Neutrophil (primary cell): ENCODE data around the gene NEMF.

Experiments used
- H3K27ac ChIP-seq: fragments of 200-600 bp; sonication (generic); 2 replicates; pipeline ENCODE4 v1.5.1; 2016; ENCODE audit warnings: mild to moderate bottlenecking, moderate library complexity
- H3K27me3 ChIP-seq: fragments of 200-600 bp; sonication (generic); 2 replicates; pipeline ENCODE4 v1.6.0; 2016; ENCODE audit warnings: mild to moderate bottlenecking
- H3K36me3 ChIP-seq: fragments of 200-600 bp; sonication (generic); 2 replicates; pipeline ENCODE4 v1.5.1; 2017
- H3K4me1 ChIP-seq, 2 experiments: fragments of 200-600 bp in 1 of 2; sonication (generic) in 1 of 2; 1 replicate in 1 of 2; 2 replicates in 1 of 2; pipeline versions ENCODE4 v1.5.1 to v1.6.1; 2013 to 2016; ENCODE audit warnings: low read depth in 1 of 2, low read length in 1 of 2, mild to moderate bottlenecking in 1 of 2, moderate library complexity in 1 of 2; ENCODE audit not compliant: control insufficient read depth in 1 of 2, insufficient read depth in 1 of 2
- H3K4me3 ChIP-seq, 2 experiments: fragments of 200-600 bp in 1 of 2; sonication (generic) in 1 of 2; 1 replicate in 1 of 2; 2 replicates in 1 of 2; pipeline ENCODE4 v1.5.1; 2013 to 2016; ENCODE audit warnings: low read depth in 1 of 2, low read length in 1 of 2, mild to moderate bottlenecking in 1 of 2, moderate library complexity in 1 of 2
- H3K9me3 ChIP-seq: fragments of 200-600 bp; sonication (generic); 2 replicates; pipeline ENCODE4 v1.5.1; 2016
- TF ChIP-seq, protein P1 (sequence below): fragments of 200-600 bp; sonication (generic); IDR thresholded peaks from 2 replicates; pipeline ENCODE4 v1.5.1; 2016; ENCODE audit warnings: antibody characterized with exemption

Gene NEMF

DNA sequence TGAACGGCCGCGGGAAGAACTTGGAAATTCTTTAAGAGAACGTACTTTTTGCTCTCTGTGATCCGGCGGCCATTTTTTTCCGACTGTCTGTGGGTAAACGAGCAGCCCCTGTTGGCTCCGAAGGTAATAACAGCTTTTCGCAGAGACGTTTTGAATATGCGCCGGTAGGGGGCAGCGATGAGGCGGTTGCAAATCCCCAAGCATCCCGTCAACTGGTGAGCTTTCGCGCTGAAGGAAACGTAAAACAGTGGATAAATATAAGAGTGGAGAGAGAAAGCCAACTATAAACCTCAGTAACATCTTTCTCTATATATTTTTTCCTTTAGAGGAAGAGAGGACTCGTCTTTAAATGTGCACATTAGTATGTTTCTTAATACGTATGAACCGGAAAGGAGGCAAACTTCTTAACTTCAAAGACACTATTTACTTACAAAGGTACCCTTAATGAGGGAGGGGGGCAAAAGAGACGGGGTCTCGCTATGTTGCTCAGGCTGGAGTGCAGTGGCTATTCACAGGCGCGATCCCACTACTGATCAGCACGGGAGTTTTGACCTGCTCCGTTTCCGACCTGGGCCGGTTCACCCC, 9.6 kb upstream of the NEMF start:
- no peaks in the 10 kb centered on the region for H3K9me3 ChIP-seq
- H3K4me3 ChIP-seq: peak overlapping the region; percentile 74 to 82
- TF ChIP-seq, protein P1, sequence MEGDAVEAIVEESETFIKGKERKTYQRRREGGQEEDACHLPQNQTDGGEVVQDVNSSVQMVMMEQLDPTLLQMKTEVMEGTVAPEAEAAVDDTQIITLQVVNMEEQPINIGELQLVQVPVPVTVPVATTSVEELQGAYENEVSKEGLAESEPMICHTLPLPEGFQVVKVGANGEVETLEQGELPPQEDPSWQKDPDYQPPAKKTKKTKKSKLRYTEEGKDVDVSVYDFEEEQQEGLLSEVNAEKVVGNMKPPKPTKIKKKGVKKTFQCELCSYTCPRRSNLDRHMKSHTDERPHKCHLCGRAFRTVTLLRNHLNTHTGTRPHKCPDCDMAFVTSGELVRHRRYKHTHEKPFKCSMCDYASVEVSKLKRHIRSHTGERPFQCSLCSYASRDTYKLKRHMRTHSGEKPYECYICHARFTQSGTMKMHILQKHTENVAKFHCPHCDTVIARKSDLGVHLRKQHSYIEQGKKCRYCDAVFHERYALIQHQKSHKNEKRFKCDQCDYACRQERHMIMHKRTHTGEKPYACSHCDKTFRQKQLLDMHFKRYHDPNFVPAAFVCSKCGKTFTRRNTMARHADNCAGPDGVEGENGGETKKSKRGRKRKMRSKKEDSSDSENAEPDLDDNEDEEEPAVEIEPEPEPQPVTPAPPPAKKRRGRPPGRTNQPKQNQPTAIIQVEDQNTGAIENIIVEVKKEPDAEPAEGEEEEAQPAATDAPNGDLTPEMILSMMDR: peak; percentile 100
- H3K36me3 ChIP-seq: no peaks in the 10 kb centered on the region
- no peaks in the 10 kb centered on the region for H3K27me3 ChIP-seq
- H3K27ac ChIP-seq: peak overlapping the region; percentile 93
- peaks cover 29 to 44% of the 10 kb centered on the region in 2 experiments for H3K4me1 ChIP-seq

GRCh38 chr14:49861699-49862088, 9.1 kb upstream of the NEMF start:
- TF ChIP-seq, protein P1: no peak
- Histone ChIP-seq H3K4me1 (peaks cover 29 to 43% of the 10 kb centered on the region in 2 experiments), H3K27ac (peak overlapping the region; percentile 93), H3K9me3 (no peaks in the 10 kb centered on the region), H3K27me3 (no peaks in the 10 kb centered on the region), H3K36me3 (no peaks in the 10 kb centered on the region), H3K4me3 (peak overlapping the region; percentile 74 to 82)

DNA sequence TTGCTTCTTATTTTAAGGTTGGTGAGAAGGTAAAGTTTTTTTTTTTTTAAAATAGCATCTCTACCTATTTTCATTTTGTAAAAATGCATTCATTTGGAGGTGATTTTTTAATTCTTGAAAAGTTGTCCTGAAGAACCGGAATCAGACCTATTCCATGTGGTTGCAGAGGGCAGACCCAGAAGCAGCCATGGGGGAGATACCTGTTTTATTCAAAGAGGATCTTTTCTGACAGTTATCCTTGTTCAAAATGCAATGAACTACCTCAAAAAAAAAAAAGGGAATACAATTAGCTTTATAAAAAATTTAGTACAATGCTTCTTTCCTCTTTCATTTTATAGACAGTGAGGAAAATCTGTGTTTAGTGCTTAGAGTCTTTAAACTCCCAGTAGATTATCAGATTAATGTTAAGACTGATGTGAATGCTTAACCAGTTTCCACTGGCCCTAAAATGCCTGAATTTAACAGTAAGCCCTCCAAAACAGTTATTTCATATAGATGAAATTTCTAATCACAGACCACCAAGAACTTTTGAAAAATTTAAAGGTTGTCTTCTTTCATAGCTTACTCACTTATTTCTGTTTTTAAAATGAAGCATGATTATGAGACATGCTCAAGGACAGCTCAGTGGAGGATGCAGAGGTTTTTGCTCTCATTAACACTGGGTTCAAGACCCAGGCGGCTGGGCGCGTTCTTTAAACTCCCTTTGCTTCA, 8.6 kb upstream of the NEMF start:
- Histone ChIP-seq H3K27me3 (no peaks in the 10 kb centered on the region), H3K4me1 (peaks cover 29 to 43% of the 10 kb centered on the region in 2 experiments), H3K4me3 (peak overlapping the region; percentile 74 to 82), H3K9me3 (no peaks in the 10 kb centered on the region), H3K27ac (peak overlapping the region; percentile 93), H3K36me3 (no peaks in the 10 kb centered on the region)
- TF ChIP-seq, protein P1: no peak

- Histone ChIP-seq H3K4me3 (no peak overlapping the region), H3K27ac (no peak overlapping the region), H3K4me1 (peaks cover 25 to 31% of the 10 kb centered on the region in 2 experiments), H3K27me3 (no peaks in the 10 kb centered on the region), H3K9me3 (no peaks in the 10 kb centered on the region), H3K36me3 (no peaks in the 10 kb centered on the region)
- TF ChIP-seq, protein P1: no peak
Measured at GRCh38 chr14:49858383-49858782, 5.8 kb upstream of the NEMF start.

GRCh38 chr14:49857427-49858003, 4.9 kb upstream of the NEMF start:
- peaks cover 26 to 31% of the 10 kb centered on the region in 2 experiments for H3K4me1 ChIP-seq
- TF ChIP-seq, protein P1: no peak
- no peak overlapping the region for H3K27ac ChIP-seq
- H3K27me3 ChIP-seq: no peaks in the 10 kb centered on the region
- H3K36me3 ChIP-seq: no peaks in the 10 kb centered on the region
- H3K4me3 ChIP-seq: no peak overlapping the region
- no peaks in the 10 kb centered on the region for H3K9me3 ChIP-seq
